ENCODE measurements around the gene ADARB1. TPM values are rescaled to one million over a fixed set of nuclear protein-coding genes. Genes with fewer than 3 reads are reported as not detected.

Gene ADARB1
- total and polyA plus RNA-seq, 9 donors = 6.0 to 23.7 (median 16.3) TPM

DNA sequence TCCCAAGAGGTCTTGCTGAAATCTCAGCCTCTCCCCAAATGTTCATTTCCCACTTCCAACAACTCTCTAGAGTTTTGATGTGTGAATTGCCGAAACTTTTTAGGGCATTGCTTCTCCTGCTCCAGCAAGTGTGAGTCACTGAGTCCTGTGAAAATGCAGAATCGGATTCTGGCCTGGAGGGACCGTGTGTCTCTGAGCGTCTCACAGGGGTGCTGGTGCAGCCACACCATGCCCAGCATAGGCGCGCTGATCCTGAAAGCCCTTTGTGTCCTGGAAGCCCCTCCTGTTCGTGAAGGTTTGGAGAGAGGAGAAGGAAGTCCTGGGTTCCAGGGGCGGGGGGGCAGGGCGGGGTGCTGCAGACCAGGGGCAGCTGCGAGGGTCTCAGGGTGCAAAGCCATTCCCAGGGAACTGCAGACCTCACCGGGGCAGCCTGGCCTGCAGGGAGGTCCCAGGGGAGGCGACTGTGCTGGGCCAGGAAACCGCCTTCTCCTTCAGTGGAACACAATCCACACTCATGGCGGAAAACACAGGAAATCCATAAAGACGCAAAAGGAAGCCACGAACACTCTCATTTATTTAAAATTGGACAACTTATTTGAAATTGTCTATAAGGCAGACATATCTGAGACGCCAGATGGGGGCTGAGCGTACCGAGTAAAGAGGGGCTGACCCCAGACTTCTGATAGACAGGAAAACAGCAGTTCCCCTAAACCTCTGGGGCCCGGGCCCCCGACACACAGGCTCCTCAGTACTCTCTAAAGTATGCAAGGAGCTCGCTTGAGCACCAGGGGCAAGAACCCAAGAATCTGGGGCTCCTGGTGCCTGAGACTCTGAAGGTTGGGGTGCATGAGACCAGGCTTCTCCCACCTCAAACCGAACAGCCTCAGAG is 43.5 kb upstream of the ADARB1 start:
- TF ChIP-seq POLR2A (IDR thresholded peaks at IDR 0.05) (no peak), EP300 (IDR thresholded peaks at IDR 0.05) (no peak)
- TF ChIP-seq, protein P1, sequence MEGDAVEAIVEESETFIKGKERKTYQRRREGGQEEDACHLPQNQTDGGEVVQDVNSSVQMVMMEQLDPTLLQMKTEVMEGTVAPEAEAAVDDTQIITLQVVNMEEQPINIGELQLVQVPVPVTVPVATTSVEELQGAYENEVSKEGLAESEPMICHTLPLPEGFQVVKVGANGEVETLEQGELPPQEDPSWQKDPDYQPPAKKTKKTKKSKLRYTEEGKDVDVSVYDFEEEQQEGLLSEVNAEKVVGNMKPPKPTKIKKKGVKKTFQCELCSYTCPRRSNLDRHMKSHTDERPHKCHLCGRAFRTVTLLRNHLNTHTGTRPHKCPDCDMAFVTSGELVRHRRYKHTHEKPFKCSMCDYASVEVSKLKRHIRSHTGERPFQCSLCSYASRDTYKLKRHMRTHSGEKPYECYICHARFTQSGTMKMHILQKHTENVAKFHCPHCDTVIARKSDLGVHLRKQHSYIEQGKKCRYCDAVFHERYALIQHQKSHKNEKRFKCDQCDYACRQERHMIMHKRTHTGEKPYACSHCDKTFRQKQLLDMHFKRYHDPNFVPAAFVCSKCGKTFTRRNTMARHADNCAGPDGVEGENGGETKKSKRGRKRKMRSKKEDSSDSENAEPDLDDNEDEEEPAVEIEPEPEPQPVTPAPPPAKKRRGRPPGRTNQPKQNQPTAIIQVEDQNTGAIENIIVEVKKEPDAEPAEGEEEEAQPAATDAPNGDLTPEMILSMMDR (IDR thresholded peaks at IDR 0.05) = no peak
- no peak for DNase-seq
- no peaks in the 10 kb centered on the region for H3K27me3 ChIP-seq
- peaks cover 20% of the 10 kb centered on the region for H3K4me1 ChIP-seq (ENCODE audit: insufficient read depth)
- no peaks in the 10 kb centered on the region for H3K9me3 ChIP-seq
- no peak overlapping the region for H3K4me3 ChIP-seq
- intact Hi-C loops (cut with DNase I) = loop anchor here in 3 of 4 donors (5.0 to 10.0 kb wide), 3 partner anchors 69 to 104 kb away; no protein-coding TSS in a partner anchor
- H3K36me3 ChIP-seq = no peaks in the 10 kb centered on the region
- 82 to 85% (median 84%) methylated on average over 23 of the region's 23 CpGs for WGBS, 3 donors
- H3K27ac ChIP-seq = no peak overlapping the region

DNA sequence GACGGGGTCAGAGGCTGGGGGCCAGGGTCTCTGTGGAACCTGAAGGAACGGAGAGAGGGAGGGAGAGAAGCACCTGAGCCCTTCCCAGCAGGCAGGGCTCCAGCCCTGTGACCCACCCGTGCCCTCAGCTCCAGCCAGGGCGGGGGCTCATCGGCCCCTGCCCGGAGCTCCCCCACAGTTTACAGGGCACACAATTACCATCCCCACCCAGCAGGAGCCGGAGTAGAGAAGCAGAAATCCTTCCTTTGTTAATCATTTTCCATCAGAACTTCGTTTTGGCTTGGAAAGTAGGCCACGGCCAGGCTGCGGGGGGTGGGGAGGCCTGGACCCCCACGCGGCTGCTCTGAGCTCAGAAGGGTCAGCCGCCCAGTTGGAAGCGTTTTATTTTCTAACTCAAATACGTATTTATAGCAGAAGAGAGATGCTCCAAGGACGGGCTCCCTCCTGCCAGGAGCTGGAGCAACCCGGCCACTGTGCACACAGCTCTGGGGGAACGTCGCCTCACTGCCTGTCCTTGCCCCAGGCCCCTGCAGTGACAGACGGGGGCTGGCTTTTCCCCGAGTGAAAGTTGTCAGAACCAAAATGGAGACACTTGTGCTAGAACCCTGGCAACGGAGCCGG is 42.7 kb upstream of the ADARB1 start:
- Histone ChIP-seq H3K27ac (no peak overlapping the region), H3K4me1 (ENCODE audit: insufficient read depth) (peaks cover 20% of the 10 kb centered on the region), H3K4me3 (no peak overlapping the region), H3K36me3 (no peaks in the 10 kb centered on the region), H3K9me3 (no peaks in the 10 kb centered on the region), H3K27me3 (no peaks in the 10 kb centered on the region)
- TF ChIP-seq, protein P1 (IDR thresholded peaks at IDR 0.05) = no peak
- no peak for TF ChIP-seq EP300 (IDR thresholded peaks at IDR 0.05)
- no peak for TF ChIP-seq POLR2A (IDR thresholded peaks at IDR 0.05)
- intact Hi-C loops (cut with DNase I) = loop anchor here in 3 of 4 donors (5.0 to 10.0 kb wide), 3 partner anchors 69 to 103 kb away; no protein-coding TSS in a partner anchor
- peak in 1 of 5 donors; percentile 49 for DNase-seq
- 21 to 28% (median 27%) methylated on average over 23 of the region's 23 CpGs for WGBS, 3 donors

DNA sequence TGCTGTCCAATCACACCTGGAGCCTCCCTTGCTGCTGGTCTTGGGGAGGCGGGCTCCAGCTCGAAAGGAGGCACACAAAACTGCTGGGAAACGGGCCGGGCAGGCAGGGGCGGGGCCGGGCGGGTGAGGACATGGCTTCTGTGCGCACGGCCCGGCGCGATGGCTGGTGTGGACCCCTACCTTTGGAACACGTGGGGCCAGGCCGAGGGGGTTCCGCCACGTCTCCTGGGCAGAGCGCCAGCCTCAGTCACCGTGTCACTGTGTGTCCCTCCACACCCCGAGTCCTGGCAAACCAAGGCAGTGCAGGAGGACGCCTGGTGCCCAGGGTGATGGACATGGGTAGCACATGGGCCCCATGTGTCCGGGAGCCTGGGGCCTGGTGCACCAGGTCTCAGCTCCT is 42.0 kb upstream of the ADARB1 start:
- peak in 1 of 5 donors; percentile 50 for DNase-seq
- intact Hi-C loops (cut with DNase I) = loop anchor here in 3 of 4 donors (5.0 to 10.0 kb wide), 3 partner anchors 70 to 102 kb away; no protein-coding TSS in a partner anchor
- no peak for TF ChIP-seq EP300 (IDR thresholded peaks at IDR 0.05)

DNA sequence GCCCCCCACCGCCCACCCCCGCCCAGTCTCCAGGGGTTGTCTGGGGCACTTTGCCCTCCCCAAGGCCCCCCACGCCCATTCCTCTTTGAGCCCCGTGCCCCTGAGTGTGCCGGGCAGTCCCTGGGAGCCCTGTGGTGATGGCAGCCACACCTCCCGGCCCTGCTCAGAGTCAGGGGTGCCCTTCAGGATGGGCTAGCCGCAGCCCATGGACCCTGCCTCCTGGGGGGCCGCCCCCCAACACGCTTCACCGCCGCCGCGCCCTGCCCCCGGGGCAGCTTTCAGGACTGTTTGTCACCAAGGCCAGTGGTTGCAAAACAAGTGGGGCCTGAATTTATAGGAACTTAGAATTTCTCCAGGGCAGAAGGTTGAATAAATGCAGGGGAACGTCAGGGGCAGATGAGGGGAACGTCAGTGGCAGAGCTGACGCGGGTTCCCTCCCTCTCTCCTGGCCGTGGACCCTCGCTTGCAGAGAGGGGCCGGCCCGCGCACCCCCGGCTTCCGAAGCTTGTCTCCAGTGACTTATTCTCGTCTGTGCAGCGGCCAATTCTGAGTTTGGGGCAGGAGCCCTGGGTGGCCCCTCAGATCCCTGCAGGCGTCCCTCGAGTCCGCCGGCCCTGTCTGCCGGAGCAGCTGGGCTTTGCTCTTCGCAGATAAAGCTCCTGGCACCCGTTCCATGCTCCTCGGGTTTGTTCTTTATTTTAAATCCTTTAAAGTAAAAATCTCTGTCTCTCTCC is 41.2 kb upstream of the ADARB1 start:
- Histone ChIP-seq H3K9me3 (no peaks in the 10 kb centered on the region), H3K4me1 (ENCODE audit: insufficient read depth) (peaks cover 20% of the 10 kb centered on the region), H3K27me3 (no peaks in the 10 kb centered on the region), H3K4me3 (no peak overlapping the region), H3K36me3 (no peaks in the 10 kb centered on the region), H3K27ac (peak overlapping the region in 1 of 2 donors; percentile 26)
- intact Hi-C loops (cut with DNase I) = loop anchor here in 3 of 4 donors (5.0 to 10.0 kb wide), 3 partner anchors 71 to 102 kb away; no protein-coding TSS in a partner anchor
- no peak for TF ChIP-seq POLR2A (IDR thresholded peaks at IDR 0.05)
- no peak for TF ChIP-seq EP300 (IDR thresholded peaks at IDR 0.05)
- TF ChIP-seq, protein P1 (IDR thresholded peaks at IDR 0.05) = no peak
- peak in 4 of 5 donors; percentile 56 to 77 (median 64) for DNase-seq
- 28 to 40% (median 30%) methylated on average over 34 to 35 of the region's 35 CpGs for WGBS, 3 donors

More for the DNA sequence above, 42.0 kb upstream of the ADARB1 start:
- H3K27me3 ChIP-seq = no peaks in the 10 kb centered on the region
- WGBS, 3 donors = 84 to 88% (median 86%) methylated on average over 19 to 21 of the region's 21 CpGs
- H3K36me3 ChIP-seq = no peaks in the 10 kb centered on the region
- no peak overlapping the region for H3K27ac ChIP-seq
- peaks cover 20% of the 10 kb centered on the region for H3K4me1 ChIP-seq (ENCODE audit: insufficient read depth)
- no peak overlapping the region for H3K4me3 ChIP-seq
- H3K9me3 ChIP-seq = no peaks in the 10 kb centered on the region

Data from ovary (tissue), 9 donors.